ENCODE measurements around the gene SLC44A5.

DNA sequence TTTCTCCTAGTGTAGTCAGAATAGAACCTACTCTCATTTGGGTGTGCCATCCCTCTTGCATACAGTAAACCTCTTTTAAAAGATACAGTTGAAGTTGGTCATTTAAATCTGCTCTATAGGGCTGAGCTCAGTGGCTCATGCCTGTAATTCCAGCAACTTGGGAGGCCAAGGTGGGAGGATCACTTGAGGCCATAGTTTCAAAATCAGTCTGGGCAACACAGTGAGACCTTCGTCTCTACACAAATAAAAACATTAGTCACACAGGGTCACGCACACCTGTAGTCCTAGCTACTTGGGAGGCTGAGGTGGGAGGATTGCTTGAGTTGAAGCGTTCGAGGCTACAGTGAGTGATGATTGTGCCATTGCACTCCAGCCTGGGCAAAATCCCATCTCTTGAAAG is 292.9 kb downstream of the SLC44A5 start:
- TF ChIP-seq, protein P1, sequence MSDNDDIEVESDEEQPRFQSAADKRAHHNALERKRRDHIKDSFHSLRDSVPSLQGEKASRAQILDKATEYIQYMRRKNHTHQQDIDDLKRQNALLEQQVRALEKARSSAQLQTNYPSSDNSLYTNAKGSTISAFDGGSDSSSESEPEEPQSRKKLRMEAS (IDR thresholded peaks at IDR 0.05; ENCODE audit: low read depth, low read length) = no peak
- TF ChIP-seq, protein P2, sequence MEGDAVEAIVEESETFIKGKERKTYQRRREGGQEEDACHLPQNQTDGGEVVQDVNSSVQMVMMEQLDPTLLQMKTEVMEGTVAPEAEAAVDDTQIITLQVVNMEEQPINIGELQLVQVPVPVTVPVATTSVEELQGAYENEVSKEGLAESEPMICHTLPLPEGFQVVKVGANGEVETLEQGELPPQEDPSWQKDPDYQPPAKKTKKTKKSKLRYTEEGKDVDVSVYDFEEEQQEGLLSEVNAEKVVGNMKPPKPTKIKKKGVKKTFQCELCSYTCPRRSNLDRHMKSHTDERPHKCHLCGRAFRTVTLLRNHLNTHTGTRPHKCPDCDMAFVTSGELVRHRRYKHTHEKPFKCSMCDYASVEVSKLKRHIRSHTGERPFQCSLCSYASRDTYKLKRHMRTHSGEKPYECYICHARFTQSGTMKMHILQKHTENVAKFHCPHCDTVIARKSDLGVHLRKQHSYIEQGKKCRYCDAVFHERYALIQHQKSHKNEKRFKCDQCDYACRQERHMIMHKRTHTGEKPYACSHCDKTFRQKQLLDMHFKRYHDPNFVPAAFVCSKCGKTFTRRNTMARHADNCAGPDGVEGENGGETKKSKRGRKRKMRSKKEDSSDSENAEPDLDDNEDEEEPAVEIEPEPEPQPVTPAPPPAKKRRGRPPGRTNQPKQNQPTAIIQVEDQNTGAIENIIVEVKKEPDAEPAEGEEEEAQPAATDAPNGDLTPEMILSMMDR (IDR thresholded peaks at IDR 0.05; ENCODE audit: low read depth, low read length) = no peak
- no peak for TF ChIP-seq POLR2A (IDR thresholded peaks at IDR 0.05; ENCODE audit: extremely low read depth, insufficient read length)
- TF ChIP-seq MYC (IDR thresholded peaks at IDR 0.05; ENCODE audit: low read depth, low read length) = no peak
